GM12864 (cell line): ENCODE measurements around the gene OIT3.
"Not testable (repeated sequence)": the region's sequence is repeated elsewhere in the genome, so short reads cannot be mapped to it uniquely, and the experiment has no call there.

ENCODE experiments used
- DNase-seq: peaks from one replicate; pipeline ENCODE4 v3.0.0-alpha.2; 2011; ENCODE audit warnings: low read depth
- H3K4me3 ChIP-seq: 2 replicates; pipeline ENCODE4 v1.5.1; 2011; ENCODE audit warnings: mild to moderate bottlenecking, low read depth, low read length, control low read depth
- TF ChIP-seq, protein P1 (sequence below): IDR thresholded peaks from 2 replicates; pipeline ENCODE4 v1.5.1; 2011; ENCODE audit warnings: low read depth, mild to moderate bottlenecking, moderate library complexity, low read length, control low read depth, inconsistent platforms; ENCODE audit errors: missing control alignments

Gene OIT3

DNA sequence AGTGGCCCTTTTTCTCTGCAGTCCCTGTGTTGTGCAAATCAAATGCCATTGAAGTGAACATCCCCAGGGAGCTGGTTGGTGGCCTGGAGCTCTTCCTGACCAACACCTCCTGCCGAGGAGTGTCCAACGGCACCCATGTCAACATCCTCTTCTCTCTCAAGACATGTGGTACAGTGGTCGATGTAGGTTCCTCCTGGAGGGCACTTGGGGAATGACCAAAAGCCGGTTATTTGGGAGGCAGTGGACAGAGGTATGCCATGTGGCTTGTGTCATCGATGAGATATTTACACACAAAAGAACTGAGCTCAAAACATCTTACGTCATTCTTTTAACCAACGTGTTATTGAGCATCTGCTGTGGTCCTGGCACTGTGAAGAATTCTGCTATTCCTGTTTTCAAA is 19.7 kb downstream of the OIT3 start:
- DNase-seq = no peak
- no peak overlapping the region for H3K4me3 ChIP-seq
- TF ChIP-seq, protein P1, sequence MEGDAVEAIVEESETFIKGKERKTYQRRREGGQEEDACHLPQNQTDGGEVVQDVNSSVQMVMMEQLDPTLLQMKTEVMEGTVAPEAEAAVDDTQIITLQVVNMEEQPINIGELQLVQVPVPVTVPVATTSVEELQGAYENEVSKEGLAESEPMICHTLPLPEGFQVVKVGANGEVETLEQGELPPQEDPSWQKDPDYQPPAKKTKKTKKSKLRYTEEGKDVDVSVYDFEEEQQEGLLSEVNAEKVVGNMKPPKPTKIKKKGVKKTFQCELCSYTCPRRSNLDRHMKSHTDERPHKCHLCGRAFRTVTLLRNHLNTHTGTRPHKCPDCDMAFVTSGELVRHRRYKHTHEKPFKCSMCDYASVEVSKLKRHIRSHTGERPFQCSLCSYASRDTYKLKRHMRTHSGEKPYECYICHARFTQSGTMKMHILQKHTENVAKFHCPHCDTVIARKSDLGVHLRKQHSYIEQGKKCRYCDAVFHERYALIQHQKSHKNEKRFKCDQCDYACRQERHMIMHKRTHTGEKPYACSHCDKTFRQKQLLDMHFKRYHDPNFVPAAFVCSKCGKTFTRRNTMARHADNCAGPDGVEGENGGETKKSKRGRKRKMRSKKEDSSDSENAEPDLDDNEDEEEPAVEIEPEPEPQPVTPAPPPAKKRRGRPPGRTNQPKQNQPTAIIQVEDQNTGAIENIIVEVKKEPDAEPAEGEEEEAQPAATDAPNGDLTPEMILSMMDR = no peak

DNA sequence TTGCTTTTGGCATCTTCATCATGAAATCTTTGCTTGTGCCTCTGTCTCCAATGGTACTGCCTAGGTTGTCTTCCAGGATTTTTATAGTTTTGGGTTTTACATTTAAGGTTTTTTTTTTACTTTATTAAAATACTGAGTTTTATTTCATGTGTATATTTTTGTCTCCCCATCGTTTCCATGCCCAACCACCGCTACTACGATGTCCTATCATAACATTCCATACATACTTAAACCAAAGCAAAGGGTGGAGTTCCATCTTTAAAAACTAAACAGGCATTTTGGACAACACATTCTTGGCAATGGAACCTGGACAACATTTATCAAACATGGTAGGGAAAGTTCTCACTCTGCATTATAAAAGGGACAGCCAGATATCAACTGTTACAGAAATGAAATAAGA is 23.7 kb downstream of the OIT3 start:
- not testable (repeated sequence) for DNase-seq, H3K4me3 ChIP-seq

DNA sequence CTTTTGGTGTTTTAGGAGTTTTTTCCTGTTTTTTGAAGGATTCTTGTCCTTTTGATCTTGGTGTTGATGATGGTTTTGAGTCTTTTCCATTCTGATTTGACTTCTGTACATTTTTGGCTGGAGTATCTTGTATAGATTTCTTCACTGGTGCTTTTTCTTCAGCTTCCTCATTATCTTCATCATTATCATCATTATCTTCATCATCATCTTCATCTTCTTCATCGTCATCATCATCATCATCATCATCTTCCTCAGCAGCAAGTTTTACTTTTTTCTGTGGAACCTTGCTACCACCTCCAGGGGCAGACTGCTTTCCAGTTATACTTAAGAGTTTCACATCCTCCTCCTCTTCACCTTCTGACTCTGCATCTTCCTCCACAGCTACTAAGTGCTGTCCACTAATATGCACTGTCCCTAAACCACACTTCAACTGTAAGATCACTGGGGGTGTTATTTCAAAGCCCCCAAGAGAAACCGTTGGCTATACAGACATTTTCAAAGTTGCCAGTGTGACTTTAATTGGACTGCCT is 24.3 kb downstream of the OIT3 start:
- not testable (repeated sequence) for DNase-seq, H3K4me3 ChIP-seq
- TF ChIP-seq, protein P1 = peak; percentile 4

DNA sequence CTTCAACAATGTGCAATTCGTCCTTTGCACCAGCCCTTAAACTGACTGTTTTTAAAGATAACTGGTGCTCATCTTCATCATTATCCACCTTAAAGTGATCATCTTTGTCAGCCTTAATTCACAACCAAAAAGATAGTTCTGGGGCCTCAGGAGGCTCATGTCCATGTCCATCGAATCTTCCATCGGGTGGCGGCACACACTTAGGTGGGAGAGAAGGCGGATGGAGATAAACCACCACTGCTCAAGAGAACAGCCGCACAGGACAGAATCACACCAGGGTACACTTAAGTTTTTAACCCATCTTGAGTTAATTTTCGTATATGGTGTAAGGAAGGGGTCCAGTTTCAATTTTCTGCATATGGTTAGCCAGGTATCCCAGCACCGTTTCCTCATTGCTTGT is 24.8 kb downstream of the OIT3 start:
- H3K4me3 ChIP-seq = no peak overlapping the region
- TF ChIP-seq, protein P1 = no peak
- DNase-seq = no peak

DNA sequence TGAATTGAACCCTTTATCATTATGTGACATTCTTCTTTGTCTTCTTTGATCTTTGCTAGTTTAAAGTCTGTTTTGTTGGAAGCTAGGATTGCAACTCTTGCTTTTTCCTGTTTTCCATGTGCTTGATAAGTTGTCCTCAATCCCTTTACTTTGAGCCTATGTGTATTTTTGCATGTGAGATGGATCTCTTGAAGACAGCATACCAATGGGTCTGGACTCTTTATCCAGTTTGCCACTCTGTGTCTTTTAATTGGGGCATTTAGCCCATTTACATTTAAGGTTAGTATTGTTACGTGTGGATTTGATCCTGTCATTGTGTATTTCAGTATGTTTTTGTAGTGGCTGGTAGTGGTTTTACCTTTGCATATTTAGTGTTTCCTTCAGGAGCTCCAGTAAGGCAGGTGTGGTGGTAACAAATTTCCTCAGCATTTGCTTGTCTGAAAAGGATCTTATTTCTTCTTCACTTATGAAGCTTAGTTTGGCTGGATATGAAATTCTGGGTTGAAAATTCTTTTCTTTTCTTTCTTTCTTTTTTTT is 27.7 kb downstream of the OIT3 start:
- not testable (repeated sequence) for H3K4me3 ChIP-seq, DNase-seq

DNA sequence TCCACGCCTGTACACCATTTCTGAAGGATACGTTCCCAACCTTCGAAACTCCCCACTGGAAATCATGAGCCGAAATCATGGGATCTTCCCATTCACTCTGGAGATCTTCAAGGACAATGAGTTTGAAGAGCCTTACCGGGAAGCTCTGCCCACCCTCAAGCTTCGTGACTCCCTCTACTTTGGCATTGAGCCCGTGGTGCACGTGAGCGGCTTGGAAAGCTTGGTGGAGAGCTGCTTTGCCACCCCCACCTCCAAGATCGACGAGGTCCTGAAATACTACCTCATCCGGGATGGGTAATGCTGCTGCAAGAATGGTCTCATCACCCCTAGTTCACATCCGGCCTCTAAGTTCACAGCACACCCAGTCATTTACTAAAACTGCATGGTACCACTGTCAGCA is 30.8 kb downstream of the OIT3 start:
- DNase-seq = no peak
- TF ChIP-seq, protein P1 = no peak
- H3K4me3 ChIP-seq = no peak overlapping the region

DNA sequence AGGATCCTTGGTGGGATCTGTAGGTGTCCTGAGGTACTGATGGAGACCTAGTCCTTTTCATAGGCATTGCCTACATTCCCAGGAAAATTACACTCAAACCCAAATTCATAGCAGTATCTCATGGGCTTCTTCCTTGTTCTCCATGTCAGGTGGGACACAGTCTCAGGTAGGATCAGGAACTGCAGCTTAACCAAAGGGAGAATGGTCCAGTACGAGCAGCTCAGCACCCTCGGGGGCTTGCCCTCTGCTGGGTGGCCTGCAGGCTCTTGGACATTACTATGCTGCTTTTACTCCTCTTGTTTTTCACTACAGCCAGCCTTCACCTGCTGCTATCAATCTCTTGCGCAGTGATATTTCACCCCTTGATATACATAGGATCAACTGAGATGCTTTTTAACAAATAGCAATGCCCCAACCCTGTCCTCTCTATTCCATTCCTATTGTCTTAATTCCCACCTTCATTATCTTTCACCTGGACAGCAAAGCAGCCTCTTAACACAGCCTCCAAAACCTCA is 32.5 kb downstream of the OIT3 start:
- no peak overlapping the region for H3K4me3 ChIP-seq
- DNase-seq = no peak
- TF ChIP-seq, protein P1 = no peak

DNA sequence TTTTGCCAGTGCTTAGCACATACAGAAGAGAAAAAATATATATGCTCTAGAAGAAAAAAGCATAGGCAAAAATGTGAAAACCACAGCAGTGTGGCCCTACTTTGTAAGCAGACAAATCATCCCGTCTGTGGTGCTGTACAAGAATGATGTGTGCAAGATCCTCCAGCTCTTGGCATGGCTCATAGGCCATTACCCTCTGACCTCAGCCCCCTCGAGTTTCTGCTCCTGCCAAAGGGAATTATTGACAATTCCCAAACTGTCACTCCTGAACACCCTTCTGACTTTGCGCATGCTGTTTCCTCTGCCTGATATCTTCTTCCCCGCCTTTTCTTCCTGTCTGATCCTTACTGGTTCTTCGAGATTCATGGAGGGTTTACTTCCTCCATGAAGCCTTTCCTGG is 33.9 kb downstream of the OIT3 start:
- no peak for DNase-seq
- TF ChIP-seq, protein P1 = no peak
- H3K4me3 ChIP-seq = no peak overlapping the region
